Subcutaneous preadipocyte (primary cell): ENCODE data around the gene TGIF2. TPM values are rescaled to one million over a fixed set of nuclear protein-coding genes. Genes with fewer than 3 reads are reported as not detected.

ENCODE experiments used
- small RNA-seq: library from RNA; depleted of rRNA; stranded (forward); fragments of <200 nt; gene quantifications from one replicate; pipeline ENCODE3, GENCODE V24; 2012
- total RNA-seq: library from RNA; depleted of rRNA; stranded (reverse); fragments of >200 nt; gene quantifications from 2 replicates; pipeline ENCODE4 v1.2.3, GENCODE V29; 2012

Gene TGIF2
- 4.4 and 5.5 TPM in 2 replicates for total RNA-seq

DNA sequence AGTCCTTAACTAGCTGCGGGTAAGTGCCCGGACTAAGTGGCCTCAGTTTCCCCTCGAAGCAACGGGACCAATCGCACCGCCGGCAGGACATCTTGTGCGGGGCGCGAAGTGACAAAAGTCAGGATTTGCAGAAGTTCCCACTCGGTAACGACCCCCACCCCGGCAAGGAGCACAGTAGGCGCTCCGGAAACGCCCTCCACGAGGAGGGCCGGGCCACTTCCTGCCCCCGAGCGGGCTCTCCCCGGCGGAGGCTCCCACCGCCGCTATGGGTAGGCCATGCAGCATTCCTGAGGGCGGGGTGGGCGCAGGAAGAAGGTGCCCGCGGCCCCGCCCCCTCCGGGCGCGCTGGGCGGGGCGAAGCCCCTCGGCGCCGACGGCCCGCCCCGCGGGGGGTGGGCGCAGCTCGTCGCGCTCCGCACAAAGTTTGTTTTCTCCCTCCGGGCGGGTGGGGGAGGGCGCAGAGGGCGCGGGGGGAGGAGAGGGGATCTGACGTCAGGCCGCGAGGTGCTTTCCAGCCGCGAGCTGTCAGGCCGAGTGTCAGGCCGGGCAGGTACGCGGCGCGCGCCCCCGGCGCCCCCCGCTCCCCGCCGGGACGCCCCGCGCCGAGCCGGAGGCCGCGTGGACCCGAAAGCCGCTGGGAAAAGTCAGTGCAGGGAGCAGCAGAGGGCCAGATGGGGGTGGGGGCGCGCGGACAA is at the start of gene TGIF2:
TGIF2 (plus strand) TSS at position 495 of the 695 bp plus-strand sequence. CDS start 5,178 bp downstream, outside the sequence.

DNA sequence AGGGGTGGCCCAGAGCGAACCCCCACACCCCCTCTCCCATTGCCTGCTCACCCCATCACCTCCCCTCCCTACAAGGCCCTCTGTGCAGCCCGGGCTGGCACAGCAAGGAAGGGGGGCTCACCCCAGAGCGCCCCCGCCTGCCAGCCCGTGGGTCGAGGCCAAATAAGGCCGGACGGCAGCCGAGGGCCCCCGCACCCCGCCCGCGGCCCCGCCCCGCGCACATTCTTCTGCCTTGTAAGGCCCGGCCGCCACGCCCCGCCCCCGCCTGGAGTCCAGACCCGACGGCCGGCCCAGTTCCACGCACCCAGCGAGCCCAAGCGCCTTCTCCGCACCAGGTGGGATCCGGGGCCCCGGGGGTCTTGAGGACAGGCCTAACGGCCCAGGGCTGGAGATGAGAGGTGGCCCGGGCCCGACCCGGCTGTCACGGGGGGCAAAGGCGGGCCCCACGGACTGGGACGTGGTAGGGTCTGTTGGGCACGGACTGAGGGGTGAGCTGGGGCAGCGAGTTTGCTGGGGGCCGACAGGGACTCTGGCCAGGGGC is 32.1 kb upstream of the TGIF2 start, which contains the start of gene MYL9:
MYL9 (plus strand) TSS at position 293 of the 541 bp plus-strand sequence. CDS start 3,366 bp downstream, outside the sequence.

DNA sequence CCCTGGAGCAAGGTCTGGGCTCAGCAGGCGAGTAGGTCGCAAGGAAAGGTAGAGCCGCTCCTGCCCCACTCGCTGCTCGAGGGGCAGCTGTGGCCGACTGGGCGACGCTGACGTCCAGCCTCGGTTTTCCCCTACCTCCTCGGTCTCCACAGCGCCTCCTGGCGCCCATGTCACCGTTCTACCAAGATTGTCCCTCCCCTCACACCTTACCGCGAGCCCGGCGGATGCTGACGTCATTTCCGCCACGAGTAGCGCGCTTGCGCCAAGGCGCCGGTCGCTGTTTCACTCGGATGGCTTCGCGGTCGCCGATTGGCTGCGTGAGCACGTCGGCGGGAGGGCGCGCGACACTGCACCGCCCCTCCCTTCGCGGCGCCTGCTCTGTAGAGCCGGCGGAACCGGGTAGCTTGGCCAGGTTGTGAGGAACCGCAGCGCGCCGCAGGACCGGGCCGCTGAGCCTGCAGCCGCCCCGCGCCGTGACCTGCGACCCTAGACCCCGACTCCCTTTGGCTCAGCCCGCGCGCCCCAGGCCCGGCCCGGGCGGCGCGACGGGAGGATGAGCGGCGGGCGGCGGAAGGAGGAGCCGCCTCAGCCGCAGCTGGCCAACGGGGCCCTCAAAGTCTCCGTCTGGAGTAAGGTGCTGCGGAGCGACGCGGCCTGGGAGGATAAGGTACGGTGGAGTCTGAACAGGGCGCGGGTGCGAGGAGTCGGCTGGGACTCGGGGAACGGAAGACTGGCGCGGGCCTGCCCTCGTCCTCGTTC is 32.2 kb downstream of the TGIF2 start, which contains the start of gene RAB5IF:
RAB5IF (plus strand) TSS at position 381 of the 759 bp plus-strand sequence; CDS start at position 554, 173 bp downstream.

Small RNA genes within 50 kb of the gene (small RNA-seq; reads per million reads assigned to genes)
- not detected for gene RF00017

Other genes with a start within 250 kb of the TGIF2 start
- 11.3 and 23.1 TPM in 2 replicates for gene MYL9, start 32.1 kb upstream of the TGIF2 start, total RNA-seq
- 53.6 and 61.8 TPM in 2 replicates for gene RAB5IF, start 32.2 kb downstream of the TGIF2 start, total RNA-seq
- gene SLA2, start 72.6 kb downstream of the TGIF2 start, total RNA-seq, result not detected in 2 replicates
- gene NDRG3, start 172.5 kb downstream of the TGIF2 start, total RNA-seq, result 15.1 and 19.7 TPM in 2 replicates
- gene DSN1, start 200.2 kb downstream of the TGIF2 start, total RNA-seq, result 12.5 and 22.5 TPM in 2 replicates